HepG2 (cell line): ENCODE measurements around the gene PLLP. TPM values are rescaled to one million over a fixed set of nuclear protein-coding genes. Genes with fewer than 3 reads are reported as not detected.
"Not testable (repeated sequence)": the region's sequence is repeated elsewhere in the genome, so short reads cannot be mapped to it uniquely, and the experiment has no call there.

Experiments
- BORCS8-MEF2B ChIP-seq: sonication (generic); formaldehyde crosslinking; IDR thresholded peaks from 2 replicates; pipeline ENCODE4 v1.8.0; 2022; ENCODE audit warnings: mild to moderate bottlenecking, missing genetic modification reagents
- DMTF1 ChIP-seq: sonication (generic); formaldehyde crosslinking; IDR thresholded peaks from 2 replicates; pipeline ENCODE4 v1.4.0; 2020; ENCODE audit warnings: mild to moderate bottlenecking, missing genetic modification reagents
- FOXP1 ChIP-seq, 2 experiments: fragments of 450-650 bp in 1 of 2; IDR thresholded peaks; 2 replicates each; pipeline ENCODE4 v1.6.1; 2017 to 2018; ENCODE audit warnings: antibody characterized with exemption in 1 of 2
- HNF1B ChIP-seq: sonication (generic); formaldehyde crosslinking; IDR thresholded peaks from 2 replicates; pipeline ENCODE4 v1.5.1; 2020; ENCODE audit warnings: mild to moderate bottlenecking, moderate library complexity, missing genetic modification reagents
- HNF4A ChIP-seq: sonication (generic); formaldehyde crosslinking; IDR thresholded peaks from 2 replicates; pipeline ENCODE4 v1.4.0; 2020; ENCODE audit warnings: missing genetic modification reagents
- MED1 ChIP-seq: sonication (generic); formaldehyde crosslinking; IDR thresholded peaks from 2 replicates; pipeline ENCODE4 v1.4.0; 2020; ENCODE audit warnings: missing genetic modification reagents
- MYC ChIP-seq: sonication (generic); formaldehyde crosslinking; IDR thresholded peaks from 2 replicates; pipeline ENCODE4 v1.9.0; 2021; ENCODE audit warnings: missing genetic modification reagents, borderline replicate concordance
- PAXIP1 ChIP-seq: sonication (generic); formaldehyde crosslinking; conservative IDR thresholded peaks from 2 replicates; pipeline ENCODE4 v1.4.0; 2020; ENCODE audit warnings: mild to moderate bottlenecking, missing genetic modification reagents, moderate library complexity
- RARA ChIP-seq: IDR thresholded peaks from 2 replicates; pipeline ENCODE4 v1.6.1; 2016; ENCODE audit warnings: missing genetic modification reagents, missing compliant biosample characterization
- SALL1 ChIP-seq: sonication (generic); formaldehyde crosslinking; IDR thresholded peaks from 2 replicates; pipeline ENCODE4 v1.8.0; 2022; ENCODE audit warnings: mild to moderate bottlenecking, missing genetic modification reagents
- ZGPAT ChIP-seq: IDR thresholded peaks from 2 replicates; pipeline ENCODE4 v1.6.1; 2016; ENCODE audit warnings: mild to moderate bottlenecking
- ZNF12 ChIP-seq: sonication (generic); formaldehyde crosslinking; IDR thresholded peaks from 2 replicates; pipeline ENCODE4 v1.5.0; 2020; ENCODE audit warnings: missing genetic modification reagents
- polyA plus RNA-seq, 8 experiments: library from polyadenylated mRNA; depleted of rRNA in 3 of 8; stranded (reverse) in 7 of 8; unstranded in 1 of 8; fragments of >200 nt; fragmentation: Illumina TruSeq in 4 of 8; extraction: Trizol in 4 of 8; gene quantifications; 2 replicates each; pipeline versions ENCODE4 v1.2.1 to v1.2.3, GENCODE V29; 2011 to 2016; ENCODE audit warnings: low read depth in 4 of 8, missing spikeins in 1 of 8, mixed read lengths in 1 of 8; ENCODE audit not compliant: insufficient read depth in 1 of 8
- total RNA-seq, 5 experiments: library from RNA; depleted of rRNA; stranded (reverse); fragments of >200 nt; fragmentation: Illumina TruSeq; extraction: Trizol; gene quantifications; 2 replicates each; pipeline ENCODE4 v1.2.3, GENCODE V29; 2016; ENCODE audit warnings: low read depth in 1 of 5

PLLP gene
- total and polyA plus RNA-seq, 2 of the 13 experiments (the other 11 are each of a cell fraction or from before 2014, with no cell fraction given) = 60.6 to 127 TPM

GRCh38 chr16:57267343-57267742 is 17.1 kb downstream of the PLLP start (continued):
- TF ChIP-seq PAXIP1 (CRISPR knock-in tag) (peak; percentile 3; the same call in 1 of the 2 replicates), DMTF1 (0 out of 2 replicates have a peak, but pooled peaks have one; percentile 6), SALL1 (0 out of 2 replicates have a peak, but pooled peaks have one; percentile 21), RARA (CRISPR knock-in tag) (peak; percentile 28; the same call in 1 of the 2 replicates), ZGPAT (CRISPR knock-in tag) (0 out of 2 replicates have a peak, but pooled peaks have one; percentile 5), FOXP1 (CRISPR knock-in tag; IDR thresholded peaks at IDR 0.05) (peak; percentile 29; the same call in 1 of the 2 replicates), MED1 (CRISPR knock-in tag) (peak; percentile 27; the same call in 1 of the 2 replicates), MYC (0 out of 2 replicates have a peak, but pooled peaks have one; percentile 19), HNF1B (CRISPR knock-in tag) (0 out of 2 replicates have a peak, but pooled peaks have one; percentile 24), HNF4A (peak; percentile 49), ZNF12 (peak; percentile 86), BORCS8-MEF2B (peak; percentile 61; the same call in 1 of the 2 replicates)
- TF ChIP-seq FOXP1 (IDR thresholded peaks at IDR 0.05) = not testable (repeated sequence)
